Panc1 (cell line): Measurements from ENCODE around the gene CIB1.

ENCODE experiments used
- CTCF ChIP-seq: fragments of 450-650 bp; IDR thresholded peaks from 2 replicates; pipeline ENCODE4 v1.5.1; 2017; ENCODE audit warnings: mild to moderate bottlenecking
- POLR2AphosphoS5 ChIP-seq: IDR thresholded peaks from 2 replicates; pipeline ENCODE4 v1.6.1; 2012; ENCODE audit warnings: mild to moderate bottlenecking, low read depth, low read length, moderate library complexity
- REST ChIP-seq, 2 experiments: IDR thresholded peaks; 2 replicates each; pipeline ENCODE4 v1.6.1; 2011 to 2012; ENCODE audit warnings: low read depth in 2 of 2, control low read depth in 1 of 2, low read length in 1 of 2, mild to moderate bottlenecking in 1 of 2, moderate library complexity in 1 of 2; ENCODE audit not compliant: insufficient read depth in 1 of 2
- TCF7L2 ChIP-seq: IDR thresholded peaks from 2 replicates; pipeline ENCODE4 v1.6.1; 2011; ENCODE audit warnings: mild to moderate bottlenecking, low read depth, low read length, inconsistent platforms

GRCh38 chr15:90223441-90224165 lies 10.1 kb downstream of the CIB1 start:
- TF ChIP-seq POLR2AphosphoS5: no peak; the same call in 1 of the 2 replicates
- no peak for TF ChIP-seq CTCF
- TF ChIP-seq TCF7L2: no peak
- TF ChIP-seq REST (IDR thresholded peaks at IDR 0.05; ENCODE audit: insufficient read depth in 1 of 2, low read depth in 2 of 2, low read length in 1 of 2): no peak
